NCI-H2107 treated with DMSO at 0.1 percent for 48 hours (cell line): ENCODE measurements around the gene CEP104.
A peak's percentile ranks its signal among the peaks of the same experiment; 100 is the strongest.
"Not testable (repeated sequence)": the region's sequence is repeated elsewhere in the genome, so short reads cannot be mapped to it uniquely, and the experiment has no call there.

Source experiments
- DNase-seq: peaks from one replicate; lab custom pipeline; 2025; ENCODE audit not compliant: unreplicated experiment; lab: John Stamatoyannopoulos, UW

CEP104 gene

GRCh38 chr1:3803905-3804626, 52.9 kb downstream of the CEP104 start:
- DNase-seq = no peak

DNA sequence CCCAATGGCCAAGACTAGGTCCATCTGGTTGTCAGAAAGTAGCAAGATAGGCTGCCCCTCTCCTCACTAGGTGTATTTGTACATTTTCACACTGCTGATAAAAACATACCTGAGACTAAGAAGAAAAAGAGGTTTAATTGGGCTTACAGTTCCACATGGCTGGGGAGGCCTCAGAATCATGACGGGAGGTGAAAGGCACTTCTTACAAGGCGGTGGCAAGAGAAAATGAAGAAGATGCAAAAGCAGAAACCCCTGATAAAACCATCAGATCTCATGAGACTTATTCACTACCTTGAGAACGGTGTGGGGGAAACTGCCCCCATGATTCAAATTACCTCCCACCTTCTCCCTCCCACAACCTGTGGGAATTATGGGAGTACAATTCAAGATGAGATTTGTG, 56.2 kb downstream of the CEP104 start:
- DNase-seq = not testable (repeated sequence)

GRCh38 chr1:3799976-3800685, 56.9 kb downstream of the CEP104 start:
- no peak for DNase-seq

GRCh38 chr1:3796215-3797061, 60.6 kb downstream of the CEP104 start, which contains the start of gene LRRC47:
TSS of gene LRRC47 (minus strand) at chr1:3796498. CDS start at chr1:3796476, 22 bp downstream.
- peak; percentile 11 for DNase-seq

- DNase-seq = no peak
Measured at GRCh38 chr1:3795453-3796214, 61.4 kb downstream of the CEP104 start.

GRCh38 chr1:3790952-3791351, 66.1 kb downstream of the CEP104 start:
- no peak for DNase-seq

DNA sequence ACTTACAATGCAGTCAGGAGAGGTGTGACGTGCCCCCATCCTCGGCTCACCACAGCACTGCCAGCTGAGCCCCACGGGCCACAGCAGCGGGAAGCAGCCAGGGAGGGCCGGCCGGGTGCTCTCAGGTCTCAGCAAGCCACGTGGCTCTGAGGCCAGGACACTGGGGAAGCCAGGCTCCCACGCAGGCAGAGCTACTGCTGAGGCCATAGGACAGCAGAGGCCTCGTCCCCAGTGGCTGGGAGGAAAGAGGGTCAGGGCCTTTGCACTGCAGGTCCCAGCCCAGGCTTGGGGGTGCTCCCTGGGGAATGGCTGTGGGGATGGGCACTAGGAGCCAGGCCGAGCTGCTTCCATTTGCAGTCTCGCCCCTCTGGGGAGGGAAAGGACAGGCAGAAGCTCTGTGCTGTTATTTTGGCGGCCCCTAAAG, 66.5 kb downstream of the CEP104 start:
- no peak for DNase-seq

- no peak for DNase-seq
Measured at GRCh38 chr1:3789421-3790300, 67.3 kb downstream of the CEP104 start.

GRCh38 chr1:3788756-3789420, 68.1 kb downstream of the CEP104 start:
- DNase-seq = no peak

DNA sequence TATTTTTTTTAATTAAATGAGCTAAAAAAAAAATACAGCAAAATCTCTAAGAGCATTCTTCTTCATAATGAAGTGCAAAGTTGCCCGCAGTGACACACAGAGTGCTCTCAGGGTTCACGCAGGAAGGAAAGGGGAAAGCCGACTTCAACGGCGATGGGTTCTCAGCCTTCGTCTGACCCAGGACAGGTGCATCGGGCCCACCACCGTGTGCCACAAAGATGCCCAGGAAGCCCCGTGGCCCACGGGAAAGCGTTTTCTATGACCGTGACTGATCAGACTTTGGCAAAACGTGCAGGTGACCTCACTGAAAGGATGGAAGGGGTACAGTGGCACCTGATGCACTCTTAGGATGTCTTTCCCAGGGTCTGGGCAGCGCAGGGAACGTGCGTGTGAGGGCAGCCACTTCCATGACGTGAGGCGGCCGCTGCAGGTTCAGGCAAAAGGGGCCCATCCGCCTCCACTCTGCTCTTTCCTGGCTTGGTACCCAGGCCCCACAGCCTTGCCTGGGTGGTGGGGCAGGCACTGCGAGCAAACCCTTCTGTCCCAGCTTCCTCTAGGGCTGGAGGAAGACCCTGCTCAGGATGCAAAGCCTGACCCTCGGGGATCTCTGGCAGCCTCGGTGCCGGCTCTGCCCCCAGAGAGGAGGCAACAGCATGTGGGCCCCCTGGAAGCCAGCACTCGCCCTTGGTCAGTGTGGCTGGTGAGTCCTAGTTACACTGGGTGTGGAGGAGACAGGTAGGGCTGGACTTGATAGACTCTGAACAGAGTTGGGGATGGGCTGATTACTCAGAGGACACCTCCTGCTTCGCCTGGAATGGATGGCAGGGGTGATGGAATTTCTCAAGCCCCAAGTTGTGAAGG, 69.0 kb downstream of the CEP104 start:
- no peak for DNase-seq

GRCh38 chr1:3787349-3787715, 69.7 kb downstream of the CEP104 start:
- DNase-seq = no peak

DNA sequence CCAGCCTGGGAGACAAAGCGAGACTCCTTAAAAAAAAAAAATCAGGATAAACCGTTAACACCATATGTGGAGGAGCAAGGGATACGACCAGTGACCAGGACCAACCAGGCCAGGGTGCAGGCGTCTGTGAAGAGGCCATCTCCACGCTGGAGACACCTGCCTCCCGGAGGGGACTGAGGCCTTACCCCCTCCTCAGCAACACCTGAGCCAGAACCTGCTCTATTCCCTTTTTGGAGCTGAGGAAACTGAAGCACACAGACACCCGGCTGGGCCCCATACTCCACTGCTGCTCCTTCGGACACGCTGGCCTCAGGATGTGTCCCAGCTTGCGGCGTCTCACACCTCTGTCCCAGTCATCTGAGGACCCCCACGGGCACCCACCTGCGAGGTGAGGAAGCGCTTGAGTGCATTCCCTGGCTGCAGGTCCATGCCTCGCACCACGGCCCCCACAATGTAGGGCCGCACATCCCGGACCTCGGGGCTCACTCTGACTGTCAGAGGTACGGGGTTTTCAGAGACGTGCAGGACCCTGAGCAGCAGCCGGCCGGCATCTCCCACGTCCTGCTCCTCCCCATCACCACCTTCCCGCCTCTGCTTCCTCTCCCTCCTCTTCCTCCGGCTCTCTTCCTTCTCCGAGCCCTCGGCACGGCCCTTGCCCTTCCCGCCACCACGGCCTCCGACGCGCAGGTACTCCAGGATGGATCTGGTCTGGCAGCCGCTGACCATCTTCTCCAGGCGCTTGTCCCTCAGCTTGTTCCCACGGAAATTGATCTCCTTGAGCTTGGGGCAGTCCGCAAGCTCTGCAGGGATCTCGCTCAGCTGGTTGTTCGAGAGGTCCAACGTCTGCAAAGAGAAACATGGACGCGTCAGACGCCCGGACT, 70.3 kb downstream of the CEP104 start:
- no peak for DNase-seq

DNA sequence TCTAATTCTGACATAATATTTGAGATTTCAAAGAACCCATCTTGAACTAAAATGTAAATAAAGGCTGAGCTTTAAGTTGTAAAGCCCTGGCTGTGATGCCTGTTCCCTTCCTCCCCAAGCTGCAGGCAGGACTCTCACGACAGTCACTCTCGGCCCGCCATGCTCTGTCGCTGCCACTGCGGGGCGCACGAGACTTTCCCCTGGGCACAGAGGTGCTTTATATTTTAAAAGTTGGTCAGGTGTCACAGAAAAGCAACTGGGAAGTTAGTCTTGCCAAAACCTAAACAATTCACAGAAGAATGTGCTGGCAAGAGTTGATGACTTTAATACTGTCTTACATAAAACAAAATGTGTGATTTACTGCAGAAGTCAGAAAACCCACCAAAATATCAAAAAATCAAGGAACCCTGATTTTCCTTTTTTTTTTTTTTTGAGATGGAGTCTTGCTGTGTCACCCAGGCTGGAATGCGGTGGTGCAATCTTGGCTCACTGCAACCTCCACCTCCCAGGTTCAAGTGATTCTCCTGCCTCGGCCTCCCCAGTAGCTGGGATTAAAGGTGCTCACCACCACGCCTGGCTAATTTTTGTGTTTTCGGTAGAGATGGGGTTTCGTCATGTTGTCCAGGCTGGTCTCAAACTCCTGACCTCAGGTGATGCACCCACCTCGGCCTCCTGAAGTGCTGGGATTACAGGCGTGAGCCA, 71.4 kb downstream of the CEP104 start:
- DNase-seq = no peak

- no peak for DNase-seq
Measured at GRCh38 chr1:3785045-3785444, 72.0 kb downstream of the CEP104 start.

DNA sequence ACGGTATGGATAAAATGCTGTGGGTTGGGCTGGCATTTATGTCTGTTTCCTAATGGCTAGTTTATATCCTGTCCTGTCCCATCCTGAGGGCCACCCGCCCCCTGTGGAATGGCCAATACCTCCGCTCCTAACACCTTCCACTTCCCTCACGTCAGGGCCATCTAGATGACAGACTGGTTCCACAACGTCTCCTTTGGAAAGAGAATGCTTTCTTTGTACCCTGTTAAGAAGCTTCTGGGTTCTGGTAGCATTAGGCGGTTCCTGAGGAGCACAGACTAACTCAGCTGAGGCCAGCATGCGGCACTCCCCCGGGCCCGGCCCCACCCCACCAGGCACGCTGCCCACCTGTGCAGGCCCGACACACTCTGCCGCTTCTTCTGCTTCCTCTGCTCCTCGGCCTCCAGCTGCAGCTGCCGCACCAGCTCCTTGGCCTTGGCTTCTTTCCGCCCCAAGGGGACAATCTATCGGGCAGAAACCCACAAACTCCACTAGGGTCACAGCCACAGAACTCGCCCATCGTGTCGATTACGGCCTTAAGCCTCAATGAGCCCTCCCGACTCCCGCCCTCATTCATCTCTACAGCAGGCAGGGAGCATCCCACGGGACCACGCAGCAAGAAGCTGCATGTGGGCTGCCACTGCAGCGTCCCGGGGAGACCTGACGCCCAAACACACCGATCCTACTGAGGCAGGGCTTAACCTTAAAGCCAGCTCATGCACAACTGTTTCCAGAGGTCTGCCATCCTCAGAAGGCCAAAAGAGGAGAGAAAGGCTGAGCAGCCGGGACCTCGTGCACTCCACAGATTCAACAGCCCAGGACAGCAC, 73.1 kb downstream of the CEP104 start:
- DNase-seq = no peak

- DNase-seq = no peak
Measured at GRCh38 chr1:3780901-3781300, 76.1 kb downstream of the CEP104 start.
